ENCODE measurements around the gene NOS1AP.

- no peak for TF ChIP-seq CTCF (conservative IDR thresholded peaks at IDR 0.05; ENCODE audit: low read length)
- TF ChIP-seq EZH2phosphoT487 (IDR thresholded peaks at IDR 0.05; ENCODE audit: borderline replicate concordance), result no peak
These were observed 126.9 kb downstream of the NOS1AP start for GRCh38 chr1:162196387-162196786.
